ENCODE measurements around the gene TFCP2.

DNA sequence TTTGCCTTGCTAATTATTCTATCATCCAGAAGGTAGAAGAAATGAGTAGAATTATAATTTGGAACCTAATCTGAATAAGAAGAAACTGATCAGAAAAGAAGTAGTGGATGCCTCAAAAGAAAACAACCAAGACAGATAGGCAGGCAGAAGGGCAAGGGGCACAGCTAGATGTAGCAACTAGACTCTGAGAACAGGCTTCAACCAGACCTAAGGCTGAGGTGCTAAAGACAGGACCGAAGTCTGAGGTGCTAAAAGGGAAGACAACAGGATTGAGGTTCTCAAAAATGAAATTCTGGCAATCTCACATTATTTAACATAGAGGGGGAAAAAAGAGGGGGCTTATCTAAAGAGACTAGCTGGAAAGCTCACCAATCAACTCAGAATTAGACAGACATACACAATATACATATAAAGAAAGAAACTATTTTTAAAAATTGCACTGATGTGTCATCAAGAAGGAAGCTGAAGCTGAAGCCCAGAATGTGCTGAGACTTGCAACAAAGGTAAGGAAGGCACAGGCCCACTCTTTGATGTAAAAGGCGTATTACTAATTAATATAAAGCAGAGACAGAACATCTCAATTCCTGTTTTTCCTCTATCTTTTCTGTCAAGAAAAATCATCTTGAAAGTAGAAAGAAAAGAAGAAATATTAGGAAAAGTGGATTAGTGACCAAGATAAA is 45.7 kb downstream of the TFCP2 start:
- TF ChIP-seq POLR2A (IDR thresholded peaks at IDR 0.05; ENCODE audit: low read depth, low read length) (no peak), SPI1 (IDR thresholded peaks at IDR 0.05; ENCODE audit: low read depth, low read length) (no peak), POLR2AphosphoS5 (IDR thresholded peaks at IDR 0.05; ENCODE audit: low read depth, low read length) (no peak), TAF1 (IDR thresholded peaks at IDR 0.05; ENCODE audit: low read depth, low read length) (no peak), PAX5 (IDR thresholded peaks at IDR 0.05; ENCODE audit: insufficient read depth, low read length, severe bottlenecking) (no peak)
